ENCODE results near the gene STK40.

STK40 gene

GRCh38 chr1:36343651-36344394, 41.9 kb downstream of the STK40 start:
- DNase-seq (ENCODE audit: low spot score) = no peak

DNA sequence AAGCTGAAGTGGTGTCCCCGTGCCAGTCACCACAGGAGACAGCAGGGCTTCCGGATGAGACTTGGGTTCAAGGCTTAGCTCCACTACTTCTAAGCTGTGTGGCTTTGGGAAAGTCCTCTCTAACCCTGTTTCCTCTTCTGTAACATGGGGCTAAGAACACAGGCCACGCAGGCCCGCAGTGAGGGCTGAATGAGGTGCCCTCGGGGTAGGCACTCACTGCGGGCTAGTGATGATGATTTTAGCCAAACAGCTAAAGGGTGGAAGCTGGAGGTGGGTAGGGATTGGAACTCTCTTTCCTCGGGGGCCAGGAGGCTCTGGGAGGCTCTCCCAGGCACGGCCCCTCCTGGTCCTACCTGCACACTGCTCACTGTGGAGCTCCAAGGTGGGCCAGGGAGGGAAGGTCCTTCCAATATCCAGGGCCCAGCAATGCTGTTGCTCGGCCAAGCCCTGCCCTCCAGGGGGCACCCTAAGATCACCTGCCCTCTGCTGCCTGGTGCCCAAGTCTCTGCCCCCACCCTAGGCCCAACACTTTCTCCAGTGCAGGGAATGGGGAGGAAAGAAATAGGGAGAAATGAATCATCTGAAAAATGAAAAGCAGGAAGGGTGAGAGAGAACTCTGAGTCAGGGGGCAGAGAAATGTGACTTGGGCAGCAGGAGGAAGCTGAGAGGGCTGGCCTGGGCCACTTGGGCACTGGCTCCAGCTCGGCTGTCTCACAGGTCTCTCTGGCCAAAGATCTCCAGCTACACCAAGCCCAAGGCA, 43.1 kb downstream of the STK40 start:
- no peak for DNase-seq (ENCODE audit: low spot score)

- no peak for DNase-seq (ENCODE audit: low spot score)
Measured at GRCh38 chr1:36341626-36342320, 44.0 kb downstream of the STK40 start.

DNA sequence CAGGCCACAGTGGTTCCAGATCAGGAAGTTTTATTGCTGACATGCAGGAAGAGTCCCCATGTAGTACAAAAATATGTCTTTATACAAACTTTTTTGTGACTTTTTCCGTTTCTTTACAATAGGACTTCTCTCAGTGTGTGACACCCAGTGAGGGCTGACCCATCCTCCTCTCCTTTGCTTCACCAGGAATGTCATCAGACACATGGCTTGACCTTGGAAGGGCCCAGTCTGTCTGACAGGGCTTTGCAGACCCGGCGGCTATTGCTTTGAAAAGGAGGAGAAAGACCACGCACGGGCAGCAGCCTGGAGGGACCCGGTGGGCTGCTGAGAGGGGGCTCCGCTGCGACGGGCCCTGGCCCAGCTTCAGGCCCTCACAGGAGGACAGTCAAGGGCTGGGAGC, 46.1 kb downstream of the STK40 start:
- no peak for DNase-seq (ENCODE audit: low spot score)

DNA sequence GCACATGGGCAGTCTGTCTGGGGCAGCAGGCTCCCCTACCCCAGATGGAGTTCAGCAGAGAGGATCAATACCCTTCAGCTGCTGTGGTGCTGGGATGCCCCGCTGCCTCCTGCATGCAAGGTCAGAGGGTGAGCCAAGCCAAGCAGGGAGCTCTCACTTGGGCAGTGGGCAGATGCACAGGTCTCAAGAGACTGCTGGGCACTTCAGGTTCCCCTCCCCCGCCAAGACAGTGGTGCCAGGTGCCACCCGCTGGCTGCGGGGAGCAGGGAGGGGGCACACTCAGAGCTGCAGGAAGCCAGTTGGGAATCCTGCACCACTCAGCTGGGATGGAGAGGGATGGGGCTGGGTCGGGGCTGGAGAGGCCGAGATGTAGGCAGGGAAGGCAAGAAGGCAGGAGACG, 46.5 kb downstream of the STK40 start:
- DNase-seq (ENCODE audit: low spot score) = no peak

DNA sequence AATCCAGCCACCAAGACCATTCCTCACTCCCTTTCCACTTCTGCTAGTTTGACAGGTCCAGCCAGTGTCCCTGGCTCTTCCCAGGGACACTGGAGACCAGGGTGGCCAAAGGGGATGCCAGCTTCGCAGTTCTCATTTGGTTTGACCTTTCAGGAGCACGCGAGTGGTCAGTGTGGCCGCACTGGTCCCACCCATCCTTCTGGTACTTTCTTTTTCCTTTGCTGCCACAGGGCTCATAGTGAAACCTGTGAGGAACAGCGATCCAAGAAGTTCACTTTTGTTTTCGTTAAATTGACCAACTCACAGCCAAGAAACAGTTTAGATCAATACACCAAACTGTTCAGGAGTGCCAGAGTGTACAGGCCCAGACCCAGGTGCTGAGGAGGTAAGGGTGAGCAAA, 47.9 kb downstream of the STK40 start:
- DNase-seq (ENCODE audit: low spot score) = no peak

GRCh38 chr1:36330940-36331339, 54.8 kb downstream of the STK40 start:
- DNase-seq (ENCODE audit: low spot score) = no peak

DNA sequence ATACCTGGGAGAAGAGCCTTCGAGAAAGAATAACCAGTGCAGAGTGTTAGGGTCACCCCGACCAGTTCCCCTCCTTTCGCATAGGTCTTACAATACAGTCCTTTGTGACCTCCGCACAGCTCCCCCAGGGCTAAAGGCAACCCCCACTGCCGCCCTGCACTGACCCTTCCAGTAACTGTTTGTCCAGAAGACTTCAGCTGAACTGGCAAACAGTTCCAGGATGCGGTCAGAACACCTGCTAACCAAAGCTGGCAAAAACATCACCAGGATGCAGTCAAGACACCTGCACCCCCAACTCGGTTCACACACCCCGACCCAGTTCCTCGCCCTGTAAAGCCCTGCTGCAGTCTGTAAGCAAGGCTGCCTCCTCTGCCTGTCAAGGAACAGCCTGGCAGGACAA, 55.9 kb downstream of the STK40 start:
- DNase-seq (ENCODE audit: low spot score) = no peak

- DNase-seq (ENCODE audit: low spot score) = no peak
Measured at GRCh38 chr1:36328713-36329112, 57.0 kb downstream of the STK40 start.

- DNase-seq (ENCODE audit: low spot score) = no peak
Measured at GRCh38 chr1:36328088-36328480, 57.6 kb downstream of the STK40 start.

- peak; percentile 22 for DNase-seq (ENCODE audit: low spot score)
Measured at GRCh38 chr1:36327421-36328087, 58.2 kb downstream of the STK40 start.

DNA sequence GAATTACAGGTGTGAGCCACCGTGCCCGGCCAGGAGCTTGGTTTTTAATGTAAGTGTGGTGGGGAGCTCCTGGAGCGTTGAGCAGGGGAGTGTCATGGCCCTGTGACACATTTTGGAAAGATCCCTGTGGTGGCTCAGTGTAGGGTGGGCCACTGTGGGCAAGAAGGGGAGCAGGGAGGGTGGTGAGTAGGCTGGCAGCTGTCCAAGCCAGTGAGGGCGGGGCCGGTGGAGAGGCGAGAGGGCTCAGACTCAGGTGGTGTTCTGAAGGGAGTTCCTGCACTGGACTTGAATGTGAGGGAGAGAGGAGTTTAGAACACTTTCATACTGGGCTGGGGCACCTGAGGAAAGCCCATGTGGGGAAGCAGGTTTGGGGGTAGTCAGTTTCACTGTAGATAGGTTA, 59.2 kb downstream of the STK40 start:
- no peak for DNase-seq (ENCODE audit: low spot score)

DNA sequence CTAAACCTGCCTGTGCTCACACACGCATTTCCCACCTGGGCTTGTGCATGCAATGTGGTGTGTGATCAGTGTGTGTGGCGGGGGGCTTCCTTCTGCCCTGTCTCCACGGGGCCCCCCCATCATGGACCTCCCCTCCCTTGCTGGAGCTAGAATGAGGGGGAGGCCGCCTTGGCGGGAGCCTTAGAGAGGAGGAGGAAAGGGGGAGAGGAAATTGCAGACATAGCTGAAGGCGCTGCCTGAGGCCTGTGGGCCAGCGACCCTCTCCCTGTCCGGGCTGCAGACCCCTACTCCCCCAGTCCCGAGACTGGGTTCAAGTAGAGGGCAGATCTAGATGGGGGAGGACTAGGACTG, 61.4 kb downstream of the STK40 start:
- DNase-seq (ENCODE audit: low spot score) = no peak

GRCh38 chr1:36323636-36324352, 61.9 kb downstream of the STK40 start, which contains the start of gene EVA1B:
Gene EVA1B, minus strand, starts transcription at chr1:36323645. Its CDS starts 608 bp downstream, at chr1:36323037.
- DNase-seq (ENCODE audit: low spot score) = peak; percentile 47

DNA sequence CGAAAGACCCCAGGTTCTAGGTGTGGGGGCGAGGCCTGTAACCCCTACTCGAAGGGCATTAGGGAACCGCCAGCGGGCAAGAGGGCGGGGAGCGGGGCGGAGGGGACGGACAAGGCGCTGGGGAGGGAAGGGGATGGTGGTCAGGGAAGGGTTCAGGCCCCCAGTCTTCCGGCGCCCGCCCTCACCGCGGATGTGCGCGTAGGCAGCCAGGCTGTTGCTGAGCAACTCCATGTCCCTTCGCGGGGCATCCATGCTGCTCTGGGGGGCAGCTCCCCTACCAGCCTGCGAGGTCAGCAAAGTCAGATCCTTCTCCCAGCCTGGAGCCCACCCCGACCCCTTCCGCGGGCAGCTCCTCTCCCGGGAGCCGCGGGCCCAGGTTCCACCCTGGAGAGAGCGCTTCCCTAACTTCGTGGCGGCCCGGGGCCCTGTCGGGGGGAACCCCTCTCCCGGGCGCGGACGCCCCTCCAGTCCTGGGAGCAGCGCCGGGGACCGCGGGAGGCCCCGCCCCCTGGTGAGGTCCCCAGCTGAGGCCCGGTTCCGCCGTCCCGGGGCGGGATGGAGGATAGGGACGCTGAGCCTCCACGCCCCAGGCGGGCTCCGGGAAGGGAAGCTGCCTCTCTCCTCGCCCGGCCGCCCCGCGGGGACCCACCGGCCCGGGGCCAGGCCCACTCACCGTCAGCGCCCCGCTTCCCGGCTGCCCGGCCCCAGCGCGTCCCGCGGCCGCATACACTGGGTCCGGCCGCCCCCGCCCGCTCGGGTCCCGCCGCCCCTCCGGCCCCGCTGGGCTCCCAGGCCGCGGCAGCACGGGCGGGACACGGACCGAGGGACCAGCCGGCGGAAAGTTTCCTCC, 62.7 kb downstream of the STK40 start:
- DNase-seq (ENCODE audit: low spot score) = peak; percentile 22

GRCh38 chr1:36322041-36322785, 63.5 kb downstream of the STK40 start:
- DNase-seq (ENCODE audit: low spot score) = no peak

DNA sequence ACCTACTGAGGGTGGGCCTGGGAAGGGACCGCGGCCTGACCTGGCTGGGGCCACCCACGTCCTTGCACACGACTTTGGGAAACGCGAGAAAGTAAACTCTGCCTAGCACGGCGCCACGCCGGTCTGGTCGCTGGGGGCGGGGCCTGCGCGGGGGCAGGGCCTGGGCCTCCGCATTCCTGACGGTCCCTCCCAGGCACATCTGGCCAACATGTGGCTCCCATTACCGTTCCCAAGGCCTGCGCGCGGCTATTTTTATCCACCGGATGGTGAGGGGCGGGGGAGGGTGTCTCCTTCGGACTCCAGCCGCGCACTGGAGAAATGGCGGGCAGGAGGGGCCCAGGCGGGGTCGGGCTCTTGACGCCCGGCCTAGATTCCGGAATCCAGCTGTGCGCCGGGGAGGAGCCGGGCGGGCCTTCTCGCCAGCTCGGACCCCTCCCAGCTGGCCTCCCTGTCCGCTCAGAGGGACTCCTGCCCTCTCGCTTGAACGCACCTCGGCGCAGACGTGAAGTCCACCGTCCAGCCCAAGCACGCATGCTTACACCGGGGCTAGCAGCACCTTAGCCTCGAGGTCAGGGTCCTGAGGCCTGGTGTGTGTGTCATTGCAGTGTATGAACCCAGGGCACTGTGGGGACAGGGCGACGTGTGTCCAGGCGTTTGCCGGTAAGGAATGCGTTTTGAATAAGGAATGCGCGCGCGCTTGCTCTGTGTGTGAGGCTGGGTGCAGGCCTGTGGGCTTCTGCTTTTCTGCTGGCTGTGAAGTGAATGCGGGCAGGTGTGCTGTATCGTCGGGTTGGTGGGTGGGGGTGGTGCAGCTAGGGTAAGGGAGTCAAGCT, 64.4 kb downstream of the STK40 start:
- peak; percentile 18 for DNase-seq (ENCODE audit: low spot score)

DNA sequence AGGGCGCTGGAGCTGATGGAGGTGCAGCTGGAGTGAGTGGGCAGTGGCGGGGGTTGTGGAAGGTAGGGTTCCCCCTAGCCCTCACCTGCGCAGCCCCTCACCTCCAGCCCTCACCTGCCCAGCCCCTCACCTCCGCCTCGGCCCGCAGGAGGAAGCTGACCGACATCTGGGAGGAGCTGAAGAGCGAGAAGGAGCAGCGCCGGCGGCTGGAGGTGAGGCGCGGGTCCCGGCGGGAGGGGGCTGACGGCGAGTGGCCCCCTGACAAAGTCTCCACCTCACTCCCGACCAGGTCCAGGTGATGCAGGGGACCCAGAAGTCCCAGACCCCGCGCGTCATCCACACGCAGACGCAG, 65.0 kb downstream of the STK40 start:
- DNase-seq (ENCODE audit: low spot score) = no peak

- DNase-seq (ENCODE audit: low spot score) = no peak
Measured at GRCh38 chr1:36320291-36320761, 65.4 kb downstream of the STK40 start.
